ENCODE data around the gene USP7. TPM values are rescaled to one million over a fixed set of nuclear protein-coding genes. Genes with fewer than 3 reads are reported as not detected.
"Not testable (repeated sequence)": the region's sequence is repeated elsewhere in the genome, so short reads cannot be mapped to it uniquely, and the experiment has no call there.

USP7 gene
- total RNA-seq, 1 donor from 2014 or later, result 70.4 TPM

GRCh38 chr16:8972843-8973586, 9.3 kb upstream of the USP7 start:
- DNase-seq (ENCODE audit: low read depth), result no peak

- no peak for DNase-seq (ENCODE audit: low read depth)
These were observed 7.7 kb upstream of the USP7 start for GRCh38 chr16:8971416-8971815.

- DNase-seq (ENCODE audit: low read depth), result not testable (repeated sequence)
These were observed 5.6 kb upstream of the USP7 start for GRCh38 chr16:8969202-8969897.

GRCh38 chr16:8968054-8968453, 4.3 kb upstream of the USP7 start:
- not testable (repeated sequence) for DNase-seq (ENCODE audit: low read depth)

GRCh38 chr16:8967132-8967821, 3.6 kb upstream of the USP7 start:
- DNase-seq (ENCODE audit: low read depth), result no peak

GRCh38 chr16:8966817-8967131, 3.1 kb upstream of the USP7 start:
- no peak for DNase-seq (ENCODE audit: low read depth)

GRCh38 chr16:8964462-8964861, 756 bp upstream of the USP7 start:
- no peak for DNase-seq (ENCODE audit: low read depth)

- no peak for DNase-seq (ENCODE audit: low read depth)
These were observed 491 bp downstream of the USP7 start for GRCh38 chr16:8963010-8963820.

GRCh38 chr16:8962393-8963009, 1.2 kb downstream of the USP7 start:
- DNase-seq (ENCODE audit: low read depth), result no peak

- DNase-seq (ENCODE audit: low read depth), result no peak
These were observed 1.8 kb downstream of the USP7 start for GRCh38 chr16:8961811-8962390.

GRCh38 chr16:8960788-8961109, 3.0 kb downstream of the USP7 start:
- no peak for DNase-seq (ENCODE audit: low read depth)

GRCh38 chr16:8959921-8960787, 3.6 kb downstream of the USP7 start:
- no peak for DNase-seq (ENCODE audit: low read depth)

- no peak for DNase-seq (ENCODE audit: low read depth)
These were observed 5.2 kb downstream of the USP7 start for GRCh38 chr16:8958344-8959167.

GRCh38 chr16:8957509-8958157, 6.1 kb downstream of the USP7 start:
- no peak for DNase-seq (ENCODE audit: low read depth)

- DNase-seq (ENCODE audit: low read depth), result no peak
These were observed 6.7 kb downstream of the USP7 start for GRCh38 chr16:8957063-8957397.

GRCh38 chr16:8956265-8957062, 7.2 kb downstream of the USP7 start:
- no peak for DNase-seq (ENCODE audit: low read depth)

GRCh38 chr16:8955828-8956227, 7.9 kb downstream of the USP7 start:
- DNase-seq (ENCODE audit: low read depth), result no peak

GRCh38 chr16:8953064-8953463, 10.6 kb downstream of the USP7 start:
- DNase-seq (ENCODE audit: low read depth), result no peak

Data from renal cortical epithelial cell (primary cell).